NB4 (cell line): Measurements from ENCODE around the gene RMND5A.

ENCODE experiments used
- DNase-seq: peaks from one replicate; pipeline ENCODE4 v3.0.0; 2010; ENCODE audit warnings: low read depth
- H3K4me3 ChIP-seq: one replicate; pipeline ENCODE4 v1.5.1; 2011; ENCODE audit warnings: mild to moderate bottlenecking, low read depth, low read length, moderate library complexity
- MYC ChIP-seq: IDR thresholded peaks from 2 replicates; pipeline ENCODE4 v1.6.1; 2011; ENCODE audit warnings: low read depth, low read length
- POLR2A ChIP-seq: IDR thresholded peaks from 2 replicates; pipeline ENCODE4 v1.6.1; 2011; ENCODE audit warnings: mild to moderate bottlenecking; ENCODE audit not compliant: insufficient read length; ENCODE audit errors: extremely low read depth
- TF ChIP-seq, protein P1 (sequence below): IDR thresholded peaks from 2 replicates; pipeline ENCODE4 v1.6.1; 2011; ENCODE audit warnings: low read depth, low read length
- TF ChIP-seq, protein P2 (sequence below): IDR thresholded peaks from one replicate; pipeline ENCODE4 v1.5.1; 2012; ENCODE audit warnings: low read depth, low read length

Gene RMND5A

DNA sequence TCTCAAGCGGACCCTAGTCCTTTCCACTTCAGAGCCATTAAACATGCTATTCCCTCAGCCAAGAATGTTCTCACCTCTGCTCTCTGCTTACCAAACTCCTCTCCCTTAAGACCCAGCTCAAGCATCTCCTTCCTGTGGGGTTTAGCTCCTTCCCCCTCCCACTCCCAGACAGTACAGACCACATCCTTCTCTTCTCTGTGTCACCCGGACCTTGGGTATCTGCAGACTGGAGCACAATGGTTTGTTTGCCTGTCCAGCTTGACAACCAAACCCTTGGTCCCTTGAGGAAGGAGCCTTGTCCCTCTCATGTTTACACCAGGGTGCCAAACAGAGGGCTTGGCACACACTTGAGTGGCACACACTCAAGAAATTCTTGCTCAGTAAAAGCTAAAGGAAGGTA is 74.8 kb downstream of the RMND5A start:
- TF ChIP-seq MYC, result no peak
- no peak for TF ChIP-seq POLR2A
- TF ChIP-seq, protein P1, sequence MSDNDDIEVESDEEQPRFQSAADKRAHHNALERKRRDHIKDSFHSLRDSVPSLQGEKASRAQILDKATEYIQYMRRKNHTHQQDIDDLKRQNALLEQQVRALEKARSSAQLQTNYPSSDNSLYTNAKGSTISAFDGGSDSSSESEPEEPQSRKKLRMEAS, result no peak
- TF ChIP-seq, protein P2, sequence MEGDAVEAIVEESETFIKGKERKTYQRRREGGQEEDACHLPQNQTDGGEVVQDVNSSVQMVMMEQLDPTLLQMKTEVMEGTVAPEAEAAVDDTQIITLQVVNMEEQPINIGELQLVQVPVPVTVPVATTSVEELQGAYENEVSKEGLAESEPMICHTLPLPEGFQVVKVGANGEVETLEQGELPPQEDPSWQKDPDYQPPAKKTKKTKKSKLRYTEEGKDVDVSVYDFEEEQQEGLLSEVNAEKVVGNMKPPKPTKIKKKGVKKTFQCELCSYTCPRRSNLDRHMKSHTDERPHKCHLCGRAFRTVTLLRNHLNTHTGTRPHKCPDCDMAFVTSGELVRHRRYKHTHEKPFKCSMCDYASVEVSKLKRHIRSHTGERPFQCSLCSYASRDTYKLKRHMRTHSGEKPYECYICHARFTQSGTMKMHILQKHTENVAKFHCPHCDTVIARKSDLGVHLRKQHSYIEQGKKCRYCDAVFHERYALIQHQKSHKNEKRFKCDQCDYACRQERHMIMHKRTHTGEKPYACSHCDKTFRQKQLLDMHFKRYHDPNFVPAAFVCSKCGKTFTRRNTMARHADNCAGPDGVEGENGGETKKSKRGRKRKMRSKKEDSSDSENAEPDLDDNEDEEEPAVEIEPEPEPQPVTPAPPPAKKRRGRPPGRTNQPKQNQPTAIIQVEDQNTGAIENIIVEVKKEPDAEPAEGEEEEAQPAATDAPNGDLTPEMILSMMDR, result no peak
- H3K4me3 ChIP-seq, result no peak overlapping the region
- DNase-seq, result no peak

DNA sequence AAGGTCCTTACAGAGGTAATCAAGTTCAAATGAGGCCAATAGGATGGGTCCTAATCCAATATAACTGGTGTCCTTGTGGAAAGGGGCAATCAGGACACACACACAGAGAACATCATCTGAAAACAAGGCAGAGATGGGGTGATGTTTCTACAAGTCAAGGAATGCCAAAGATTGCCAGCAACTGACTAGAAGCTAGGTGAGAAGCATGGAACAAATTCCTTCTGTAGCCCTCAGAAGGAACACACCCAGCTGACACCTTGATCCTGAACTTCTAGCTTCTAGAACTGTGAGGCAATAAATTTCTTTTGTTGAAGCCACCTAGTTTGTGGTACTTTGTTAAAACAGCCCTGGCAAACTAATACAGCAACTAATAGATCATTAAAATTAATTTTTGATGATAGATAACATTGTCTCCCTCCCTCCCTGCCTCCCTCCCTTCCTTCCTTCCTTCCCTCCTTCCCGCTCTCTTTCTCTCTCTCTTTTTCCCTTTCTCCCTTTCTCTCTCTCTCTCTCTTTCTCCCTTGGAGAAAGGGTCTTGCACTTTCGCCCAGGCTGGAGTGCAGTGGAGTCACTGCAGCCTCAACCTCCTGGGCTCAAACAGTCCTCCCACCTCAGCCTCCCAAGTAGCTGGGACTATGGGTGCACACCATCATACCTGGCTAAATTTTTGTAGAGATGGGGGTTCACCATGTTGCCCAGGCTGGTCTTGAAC is 80.9 kb downstream of the RMND5A start:
- TF ChIP-seq, protein P1, result no peak
- no peak for TF ChIP-seq MYC
- TF ChIP-seq, protein P2, result no peak
- TF ChIP-seq POLR2A, result no peak
- H3K4me3 ChIP-seq, result no peak overlapping the region
- no peak for DNase-seq

DNA sequence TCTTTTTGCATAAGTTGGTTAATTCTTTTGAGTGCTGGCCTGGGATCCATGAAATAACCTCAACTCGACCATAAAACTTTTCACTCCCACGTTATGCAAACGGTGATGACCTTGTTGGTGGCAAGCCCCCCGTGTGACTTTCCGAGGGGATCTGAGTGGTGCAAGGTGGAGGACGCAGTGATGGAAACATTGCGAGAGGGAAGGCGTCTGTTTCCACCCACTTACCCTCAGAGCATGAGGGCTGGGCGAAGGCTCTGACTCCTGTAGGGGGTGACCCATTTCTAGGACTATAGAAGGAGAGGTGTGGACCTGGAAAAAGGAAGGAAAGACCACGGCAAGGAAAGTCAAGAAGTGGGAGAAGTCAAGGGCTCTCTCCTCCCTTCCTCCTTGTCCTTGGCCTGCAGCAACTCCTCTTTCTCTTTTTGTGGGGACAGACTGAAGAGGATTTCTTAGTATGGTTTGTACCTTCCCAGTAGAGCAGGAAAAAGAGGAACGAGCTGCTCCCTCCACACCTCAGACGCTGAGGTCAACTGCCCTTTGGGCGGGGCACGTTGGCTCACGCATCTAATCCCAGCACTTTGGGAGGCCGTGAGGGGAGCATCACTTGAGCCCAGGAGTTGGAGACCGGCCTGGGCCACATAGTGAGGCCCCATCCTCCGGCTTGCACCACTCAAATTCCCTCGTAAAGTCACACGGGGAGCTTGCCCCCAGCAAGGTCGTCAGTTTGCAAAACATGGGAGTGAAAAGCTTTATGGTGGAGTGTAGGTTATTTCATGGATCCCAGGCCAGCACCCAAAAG is 86.2 kb downstream of the RMND5A start:
- no peak overlapping the region for H3K4me3 ChIP-seq
- TF ChIP-seq MYC (no peak), POLR2A (no peak)
- TF ChIP-seq, protein P2, result no peak
- TF ChIP-seq, protein P1, result no peak

DNA sequence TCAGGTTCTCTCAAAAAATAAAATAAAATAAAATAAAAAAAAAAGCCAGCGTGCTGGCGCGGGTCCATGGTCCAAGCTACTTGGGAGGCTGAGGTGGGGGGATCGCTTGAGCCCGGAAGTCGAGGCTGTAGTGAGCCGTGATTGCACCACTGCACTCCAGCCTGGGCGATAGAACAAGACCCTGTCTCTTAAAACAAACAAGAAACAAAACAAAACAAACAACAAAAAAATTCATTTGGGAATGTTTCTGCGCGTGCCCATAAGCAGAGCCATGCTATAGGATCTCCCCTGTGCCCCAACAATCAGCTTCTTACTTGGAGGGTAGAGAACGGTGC is 87.0 kb downstream of the RMND5A start:
- TF ChIP-seq, protein P1, result no peak
- TF ChIP-seq, protein P2, result no peak
- TF ChIP-seq POLR2A (no peak), MYC (no peak)
- peak overlapping the region; percentile 21 for H3K4me3 ChIP-seq

More for the DNA sequence above, 86.2 kb downstream of the RMND5A start:
- no peak for DNase-seq

DNA sequence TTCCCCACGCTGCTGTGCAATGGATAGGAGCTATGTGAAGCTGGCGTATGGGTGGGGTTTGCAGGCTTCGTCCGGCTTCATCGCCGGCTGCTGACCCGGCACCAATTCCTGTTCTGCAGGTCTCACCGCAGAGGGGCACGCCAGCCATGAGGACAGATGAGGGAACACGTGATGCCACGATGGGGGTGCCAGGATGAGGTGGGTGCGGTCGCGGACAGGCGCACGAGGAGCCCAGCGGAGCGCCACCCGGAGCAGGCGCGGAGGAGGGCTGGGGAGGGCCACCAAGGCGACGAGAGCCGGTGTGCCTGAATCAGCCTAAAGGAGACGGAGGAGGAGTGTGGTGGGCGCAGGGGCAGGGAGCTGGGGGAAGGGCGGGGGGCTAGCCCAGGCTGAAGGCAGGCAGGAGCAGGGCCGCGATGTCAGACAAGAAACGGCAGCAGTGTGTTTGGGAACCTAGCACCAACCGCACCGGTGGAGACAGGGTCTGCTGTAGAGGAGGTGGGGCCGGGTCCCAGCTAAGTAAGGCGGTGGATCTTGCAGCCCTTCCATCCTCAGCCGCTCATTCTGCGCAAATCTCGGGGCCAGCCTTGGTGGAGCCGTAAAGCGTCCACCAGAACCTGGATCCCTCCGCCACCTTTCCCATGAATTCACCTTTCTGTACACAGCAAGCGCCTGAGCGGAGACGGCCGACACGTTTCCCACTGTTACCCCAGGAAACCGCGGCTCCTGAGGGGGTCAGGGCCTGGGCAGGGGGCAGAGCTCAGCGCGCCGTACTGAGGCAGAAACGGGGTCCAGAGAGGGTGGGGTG is 87.6 kb downstream of the RMND5A start:
- peak; percentile 51 for DNase-seq
- TF ChIP-seq MYC (no peak), POLR2A (no peak)
- TF ChIP-seq, protein P1, result no peak
- TF ChIP-seq, protein P2, result no peak
- H3K4me3 ChIP-seq, result peak overlapping the region; percentile 21

More for the DNA sequence above, 87.0 kb downstream of the RMND5A start:
- DNase-seq, result no peak
